ENCODE measurements around the gene TMEM245. TPM values are rescaled to one million over a fixed set of nuclear protein-coding genes. Genes with fewer than 3 reads are reported as not detected.

The TMEM245 gene
- total and polyA plus RNA-seq, 10 of the 15 experiments (the other 5 are each of a cell fraction or from before 2014, with no cell fraction given): 7.4 to 36.1 (median 19.0) TPM

DNA sequence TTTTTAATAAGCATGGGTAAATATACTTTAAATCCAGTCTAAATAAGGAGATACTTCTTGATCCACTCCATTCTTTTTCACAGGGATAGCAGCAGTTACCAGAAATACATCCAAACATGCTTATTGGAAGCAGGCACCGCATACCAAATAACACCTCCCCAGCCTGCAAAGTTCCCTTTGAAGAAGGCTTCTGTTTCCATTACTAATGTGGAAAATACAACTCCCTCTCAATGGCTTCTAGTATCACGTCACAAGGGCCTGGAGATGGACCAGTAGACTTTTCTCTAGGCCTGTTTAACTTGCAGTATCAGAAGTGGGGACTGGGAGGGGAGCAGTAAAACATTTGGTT lies 20.8 kb downstream of the TMEM245 start:
- no peaks in the 10 kb centered on the region; the same call in 1 of the 2 replicates for H4K20me1 ChIP-seq (ENCODE audit: control insufficient read depth, insufficient read depth)
- DNase-seq (ENCODE audit: low read depth, low spot score): no peak
- H3K27ac ChIP-seq (ENCODE audit: control insufficient read depth, insufficient read depth): no peak overlapping the region
- H3K9ac ChIP-seq (ENCODE audit: control insufficient read depth, insufficient read depth, low read length): no peak overlapping the region
- H2AFZ ChIP-seq (ENCODE audit: control insufficient read depth, low read depth, low read length): no peak overlapping the region
- 66% methylated on average over 2 of the region's 2 CpGs for WGBS (ENCODE audit: insufficient coverage, insufficient replicate concordance, low lambda C conversion rate, missing lambda C conversion rate)
- TF ChIP-seq ZZZ3 (IDR thresholded peaks at IDR 0.05; ENCODE audit: control insufficient read depth, insufficient read length, low read depth) (no peak), HDAC6 (IDR thresholded peaks at IDR 0.05; ENCODE audit: unreplicated experiment) (no peak), CBX3 (IDR thresholded peaks at IDR 0.05; ENCODE audit: borderline replicate concordance, low read depth) (no peak), CREM (IDR thresholded peaks at IDR 0.05; ENCODE audit: low read depth) (no peak), FOXK2 (IDR thresholded peaks at IDR 0.05) (no peak), HCFC1 (IDR thresholded peaks at IDR 0.05; ENCODE audit: low read length) (no peak), SKIL (IDR thresholded peaks at IDR 0.05; ENCODE audit: low read depth, poor library complexity, severe bottlenecking) (no peak), SUPT20H (IDR thresholded peaks at IDR 0.05; ENCODE audit: borderline replicate concordance, control insufficient read depth, low read depth, low read length) (no peak), EED (IDR thresholded peaks at IDR 0.05; ENCODE audit: low read depth) (no peak), BCL11A (IDR thresholded peaks at IDR 0.05; ENCODE audit: low read depth, low read length) (no peak), ZNF592 (IDR thresholded peaks at IDR 0.05) (no peak), PAX8 (IDR thresholded peaks at IDR 0.05) (no peak), TCF7 (IDR thresholded peaks at IDR 0.05; ENCODE audit: borderline replicate concordance) (no peak), EZH2 (IDR thresholded peaks at IDR 0.05; ENCODE audit: borderline replicate concordance, control insufficient read depth, low read depth, low read length) (no peak)
- TF ChIP-seq, protein P1, sequence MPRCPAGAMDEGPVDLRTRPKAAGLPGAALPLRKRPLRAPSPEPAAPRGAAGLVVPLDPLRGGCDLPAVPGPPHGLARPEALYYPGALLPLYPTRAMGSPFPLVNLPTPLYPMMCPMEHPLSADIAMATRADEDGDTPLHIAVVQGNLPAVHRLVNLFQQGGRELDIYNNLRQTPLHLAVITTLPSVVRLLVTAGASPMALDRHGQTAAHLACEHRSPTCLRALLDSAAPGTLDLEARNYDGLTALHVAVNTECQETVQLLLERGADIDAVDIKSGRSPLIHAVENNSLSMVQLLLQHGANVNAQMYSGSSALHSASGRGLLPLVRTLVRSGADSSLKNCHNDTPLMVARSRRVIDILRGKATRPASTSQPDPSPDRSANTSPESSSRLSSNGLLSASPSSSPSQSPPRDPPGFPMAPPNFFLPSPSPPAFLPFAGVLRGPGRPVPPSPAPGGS (IDR thresholded peaks at IDR 0.05; ENCODE audit: borderline replicate concordance, insufficient read depth, low read depth, low read length, poor library complexity, severe bottlenecking): no peak
- TF ChIP-seq, protein P2, sequence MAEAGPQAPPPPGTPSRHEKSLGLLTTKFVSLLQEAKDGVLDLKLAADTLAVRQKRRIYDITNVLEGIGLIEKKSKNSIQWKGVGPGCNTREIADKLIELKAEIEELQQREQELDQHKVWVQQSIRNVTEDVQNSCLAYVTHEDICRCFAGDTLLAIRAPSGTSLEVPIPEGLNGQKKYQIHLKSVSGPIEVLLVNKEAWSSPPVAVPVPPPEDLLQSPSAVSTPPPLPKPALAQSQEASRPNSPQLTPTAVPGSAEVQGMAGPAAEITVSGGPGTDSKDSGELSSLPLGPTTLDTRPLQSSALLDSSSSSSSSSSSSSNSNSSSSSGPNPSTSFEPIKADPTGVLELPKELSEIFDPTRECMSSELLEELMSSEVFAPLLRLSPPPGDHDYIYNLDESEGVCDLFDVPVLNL (IDR thresholded peaks at IDR 0.05; ENCODE audit: low read depth, low read length): no peak
- TF ChIP-seq, protein P3, sequence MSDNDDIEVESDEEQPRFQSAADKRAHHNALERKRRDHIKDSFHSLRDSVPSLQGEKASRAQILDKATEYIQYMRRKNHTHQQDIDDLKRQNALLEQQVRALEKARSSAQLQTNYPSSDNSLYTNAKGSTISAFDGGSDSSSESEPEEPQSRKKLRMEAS (IDR thresholded peaks at IDR 0.05; ENCODE audit: low read depth, low read length): no peak
- intact Hi-C loops (cut with micrococcal nuclease; ENCODE audit: unreplicated experiment): no loop called here
- H3K27me3 ChIP-seq (replicated peaks in 1 of 2; ENCODE audit: control insufficient read depth in 2 of 2, insufficient read depth in 2 of 2, low read length in 1 of 2): no peaks in the 10 kb centered on the region
- no peak overlapping the region for H3K4me2 ChIP-seq (ENCODE audit: control insufficient read depth, insufficient read depth)
- POLR2A ChIA-PET: no interaction called here
- peaks cover 40% of the 10 kb centered on the region for H3K79me2 ChIP-seq (ENCODE audit: control insufficient read depth, insufficient read depth, low read length)
- H3K36me3 ChIP-seq (ENCODE audit: control insufficient read depth in 2 of 2, insufficient read depth in 2 of 2, low read length in 1 of 2): peaks cover 5 to 16% of the 10 kb centered on the region in 2 experiments
- CTCF ChIA-PET: no interaction called here
- no peaks in the 10 kb centered on the region for H3K9me3 ChIP-seq (replicated peaks; ENCODE audit: control insufficient read depth, insufficient read depth, low read length)
- peaks cover 30% of the 10 kb centered on the region for H3K4me1 ChIP-seq (ENCODE audit: control insufficient read depth, insufficient read depth, low read length)
- in situ Hi-C loops (cut with MboI): no loop called here
- no TSS peak for BruUV-seq (replicated peaks)
- no peak overlapping the region for H3K4me3 ChIP-seq
- no peak for FAIRE-seq
- RAD21 ChIA-PET (ENCODE audit: unreplicated experiment): no interaction called here
- SMC1A ChIA-PET (ENCODE audit: uncharacterized antibody, unreplicated experiment): interaction anchor here (1.4 to 3.2 kb wide), 3 partner anchors 11 to 70 kb away, joined by 3 to 11 read pairs (median 3); no protein-coding TSS in a partner anchor
- ATAC-seq: no peak
